K562 (cell line): ENCODE data around the gene DGKA. TPM values are rescaled to one million over a fixed set of nuclear protein-coding genes. Genes with fewer than 3 reads are reported as not detected.

ENCODE experiments used
- ATAC-seq: fragments of 200-7000 bp; cut with Tn5 transposase; 3 replicates; pipeline ENCODE4 v1.9.1; 2020; ENCODE audit warnings: moderate library complexity
- BruUV-seq: library from RNA; stranded (reverse); fragments of 400-500 nt; replicated peaks from 2 replicates; lab custom pipeline; 2021; lab: Mats Ljungman, UMichigan
- CTCF ChIA-PET: fragments of 300-600 bp; formaldehyde crosslinking; extraction: SDS; loops from one replicate; lab custom pipeline; 2021; ENCODE audit warnings: low intra/inter-chr PET ratio; lab: Yijun Ruan, JAX
- POLR2A ChIA-PET: fragments of 300-600, 350-650 bp; sonication (Branson Sonifier 250); formaldehyde crosslinking; extraction: SDS; loops from one replicate; lab custom pipeline; 2021; ENCODE audit warnings: antibody characterized with exemption, inconsistent platforms; lab: Yijun Ruan, JAX
- DNase-seq, 4 experiments: peaks; one replicate each; pipeline versions ENCODE4 v3.0.0 to v3.0.0-alpha.2; 2011 to 2018; ENCODE audit warnings: low spot score in 3 of 4, mixed read lengths in 3 of 4; ENCODE audit errors: extremely low read depth in 1 of 4
- FAIRE-seq: peaks from 2 replicates; lab custom pipeline; 2011; peaks lifted over from hg19 to GRCh38; lab: Jason Lieb, UNC
- H2AFZ ChIP-seq: 2 replicates; pipeline ENCODE4 v1.6.0; 2011; ENCODE audit warnings: low read depth, low read length, control low read depth, inconsistent platforms
- H3K27ac ChIP-seq: fragments of 200-600 bp; 3 replicates; pipeline ENCODE4 v1.8.0; 2011; ENCODE audit warnings: low read depth, mild to moderate bottlenecking, control low read depth, inconsistent platforms, low read length, moderate library complexity, mixed read lengths; ENCODE audit errors: extremely low read depth
- H3K27me3 ChIP-seq, 2 experiments: fragments of 300-600 bp in 1 of 2; 2 replicates in 1 of 2; 3 replicates in 1 of 2; pipeline versions ENCODE4 v1.6.0 to v1.8.0; 2011; ENCODE audit warnings: inconsistent platforms in 2 of 2, low read length in 2 of 2, mild to moderate bottlenecking in 1 of 2, mixed read lengths in 1 of 2, moderate library complexity in 1 of 2; ENCODE audit not compliant: control insufficient read depth in 2 of 2, insufficient read depth in 2 of 2
- H3K36me3 ChIP-seq: fragments of 300-600 bp; 3 replicates; pipeline ENCODE4 v1.8.0; 2011; ENCODE audit warnings: mild to moderate bottlenecking, low read length, inconsistent platforms; ENCODE audit not compliant: control insufficient read depth, insufficient read depth
- H3K4me1 ChIP-seq, 2 experiments: fragments of 200-600 bp in 1 of 2; replicated peaks in 1 of 2; 2 replicates in 1 of 2; 3 replicates in 1 of 2; pipeline versions ENCODE4 v1.5.1 to v1.8.0; 2011; ENCODE audit warnings: inconsistent platforms in 2 of 2, low read length in 2 of 2, mild to moderate bottlenecking in 1 of 2, mixed read lengths in 1 of 2, moderate library complexity in 1 of 2; ENCODE audit not compliant: control insufficient read depth in 2 of 2, insufficient read depth in 2 of 2
- H3K4me2 ChIP-seq: 2 replicates; pipeline ENCODE4 v1.6.1; 2011; ENCODE audit warnings: low read length, control low read depth, inconsistent platforms, mixed read lengths; ENCODE audit not compliant: insufficient read depth
- H3K4me3 ChIP-seq: fragments of 200-600 bp; sonication (generic), shearing (Covaris generic); 2 replicates; pipeline ENCODE4 v1.5.1; 2016; ENCODE audit warnings: control low read depth, inconsistent platforms
- H3K79me2 ChIP-seq: fragments of 200-600 bp; 3 replicates; pipeline ENCODE4 v1.8.0; 2011; ENCODE audit warnings: low read length, inconsistent platforms; ENCODE audit not compliant: control insufficient read depth, insufficient read depth
- H3K9ac ChIP-seq, 2 experiments: 2 replicates each; pipeline versions ENCODE4 v1.6.0 to v1.6.1; 2011; ENCODE audit warnings: low read depth in 2 of 2, low read length in 2 of 2, control low read depth in 1 of 2, inconsistent platforms in 1 of 2, mild to moderate bottlenecking in 1 of 2, mixed read lengths in 1 of 2; ENCODE audit not compliant: insufficient read depth in 1 of 2
- H3K9me1 ChIP-seq: one replicate; pipeline ENCODE4 v1.6.0; 2011; ENCODE audit warnings: inconsistent platforms, mild to moderate bottlenecking, low read length, moderate library complexity; ENCODE audit not compliant: control insufficient read depth, insufficient read depth
- H3K9me3 ChIP-seq: replicated peaks from 2 replicates; pipeline ENCODE4 v1.5.1; 2011; ENCODE audit warnings: low read depth, low read length, inconsistent platforms; ENCODE audit not compliant: control insufficient read depth, insufficient read depth
- H4K20me1 ChIP-seq: replicated peaks from 2 replicates; pipeline ENCODE4 v1.6.1; 2011; ENCODE audit warnings: low read length, inconsistent platforms, mixed read lengths; ENCODE audit not compliant: control insufficient read depth, insufficient read depth
- BMI1 ChIP-seq: fragments of 150-350 bp; IDR thresholded peaks from 2 replicates; pipeline ENCODE4 v1.6.1; 2014; ENCODE audit warnings: low read length
- EP400 ChIP-seq: fragments of 450-650 bp; IDR thresholded peaks from 2 replicates; pipeline ENCODE4 v1.6.1; 2017; ENCODE audit warnings: antibody characterized with exemption, mild to moderate bottlenecking, moderate library complexity
- HMG20B ChIP-seq: fragments of 250-450 bp; sonication (Bioruptor Pico); IDR thresholded peaks from 2 replicates; pipeline ENCODE4 v1.5.0; 2021; ENCODE audit warnings: mild to moderate bottlenecking
- MCM3 ChIP-seq: fragments of 450-650 bp; IDR thresholded peaks from 2 replicates; pipeline ENCODE4 v1.6.1; 2016
- MYC ChIP-seq, 2 experiments: fragments of 250-450 bp in 1 of 2; sonication (Bioruptor Pico) in 1 of 2; IDR thresholded peaks; 2 replicates each; pipeline versions ENCODE4 v1.5.1 to v1.6.1; 2012 to 2021; ENCODE audit warnings: low read depth in 2 of 2, borderline replicate concordance in 1 of 2, improper control_type of control experiment in 1 of 2, low read length in 1 of 2, mild to moderate bottlenecking in 1 of 2, moderate library complexity in 1 of 2
- RHOXF2B ChIP-seq: fragments of 250-450 bp; sonication (Bioruptor Pico); conservative IDR thresholded peaks from 2 replicates; pipeline ENCODE4 v1.5.1; 2021
- SAP30 ChIP-seq: fragments of 200-600 bp; sonication (generic); IDR thresholded peaks from 2 replicates; pipeline ENCODE4 v1.6.1; 2012; ENCODE audit warnings: borderline replicate concordance, low read depth, mild to moderate bottlenecking, moderate library complexity, low read length, control low read depth, inconsistent platforms; ENCODE audit not compliant: insufficient read depth, poor library complexity, severe bottlenecking
- SETDB1 ChIP-seq: IDR thresholded peaks from one replicate; pipeline ENCODE4 v1.6.1; 2012; ENCODE audit warnings: low read length, control low read depth, inconsistent platforms
- SMARCE1 ChIP-seq: fragments of 450-650 bp; IDR thresholded peaks from 2 replicates; pipeline ENCODE4 v1.7.1; 2016; ENCODE audit warnings: mild to moderate bottlenecking
- SP2 ChIP-seq: IDR thresholded peaks from 2 replicates; pipeline ENCODE4 v1.6.1; 2011; ENCODE audit warnings: mild to moderate bottlenecking, low read depth, low read length, moderate library complexity; ENCODE audit not compliant: poor library complexity, severe bottlenecking; ENCODE audit errors: extremely low read depth
- U2AF2 ChIP-seq: fragments of 200-400 bp; formaldehyde crosslinking; optimal IDR thresholded peaks from 2 replicates; pipeline ENCODE3; 2017; ENCODE audit warnings: low read depth, mild to moderate bottlenecking, low read length
- ZNF41 ChIP-seq: fragments of 250-450 bp; sonication (Bioruptor Pico); conservative IDR thresholded peaks from 2 replicates; pipeline ENCODE4 v1.4.0; 2020; ENCODE audit warnings: mild to moderate bottlenecking
- WGBS: fragments of 100-300 bp; shearing (Covaris generic); methylation state at CpG from one replicate; pipeline ENCODE4 v1.1.6; 2016; ENCODE audit warnings: low coverage, mixed read lengths; ENCODE audit not compliant: insufficient coverage; ENCODE audit errors: missing lambda C conversion rate; 5-methylcytosine and 5-hydroxymethylcytosine counted together
- in situ Hi-C: fragments of 300-500 bp; cut with MboI; formaldehyde crosslinking; loops from 4 replicates; pipeline ENCODE4 v1.15.0; 2018; ENCODE audit warnings: inconsistent platforms, mixed read lengths
- intact Hi-C: fragments of 100-400 bp; cut with micrococcal nuclease; formaldehyde crosslinking; loops from 2 replicates; pipeline ENCODE4 v1.14.2; 2022
- polyA plus RNA-seq, 8 experiments: library from polyadenylated mRNA; depleted of rRNA in 4 of 8; stranded (reverse) in 5 of 8; unstranded in 3 of 8; fragments of >200 nt; fragmentation: Nextera tagmentation in 2 of 8; fragmentation: Illumina TruSeq in 1 of 8; extraction: Ambion mirVana in 2 of 8; extraction: Trizol in 1 of 8; gene quantifications; 2 replicates each; pipeline versions ENCODE4 v1.2.1 to v1.2.3, GENCODE V29; 2011 to 2014; ENCODE audit warnings: inconsistent platforms in 1 of 8, missing spikeins in 1 of 8
- total RNA-seq, 7 experiments: library from RNA; depleted of rRNA in 6 of 7; stranded (reverse); fragments of >200 nt in 6 of 7; fragmentation: Illumina TruSeq in 2 of 7; extraction: Trizol in 2 of 7; gene quantifications; 2 replicates each; pipeline versions ENCODE4 v1.2.1 to v1.2.3, GENCODE V29; 2011 to 2021; ENCODE audit warnings: low replicate concordance in 1 of 7
- TF ChIP-seq, protein P1 (sequence below), 2 experiments: fragments of 450-650 bp; IDR thresholded peaks; 2 replicates each; pipeline ENCODE4 v1.6.1; 2018; ENCODE audit warnings: mild to moderate bottlenecking in 2 of 2, low read depth in 1 of 2; ENCODE audit not compliant: partially characterized antibody in 2 of 2
- TF ChIP-seq, protein P2 (sequence below): sonication (generic); formaldehyde crosslinking; IDR thresholded peaks from 2 replicates; pipeline ENCODE4 v1.9.0; 2022; ENCODE audit warnings: mild to moderate bottlenecking, missing genetic modification reagents
- TF ChIP-seq, protein P3 (sequence below): fragments of 450-650 bp; formaldehyde crosslinking; IDR thresholded peaks from 2 replicates; pipeline ENCODE4 v1.4.0; 2022; ENCODE audit warnings: mild to moderate bottlenecking, moderate library complexity

The DGKA gene
- total and polyA plus RNA-seq, 9 of the 15 experiments (the other 6 are each of a cell fraction or from before 2014, with no cell fraction given): 3.4 to 12.4 (median 6.2) TPM

DNA sequence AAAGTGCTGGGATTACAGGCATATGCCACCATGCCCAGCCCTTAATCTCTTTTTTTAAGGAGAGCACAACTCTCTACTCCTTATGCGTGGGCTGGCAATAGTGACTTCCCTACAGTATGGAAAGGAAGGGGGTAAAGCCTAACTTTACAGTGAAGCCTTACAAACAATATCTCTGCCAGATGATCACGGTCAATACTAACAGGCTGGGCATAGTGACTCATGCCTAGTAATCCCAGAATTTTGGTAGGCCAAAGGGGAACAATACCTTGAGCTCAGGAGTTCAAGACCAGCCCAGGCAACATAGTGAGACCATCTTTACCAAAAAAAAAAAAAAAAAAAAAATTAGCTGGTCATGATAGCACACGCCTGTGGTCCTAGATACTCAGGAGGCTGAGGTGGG lies 8.8 kb upstream of the DGKA start:
- intact Hi-C loops: no loop called here

More for the DNA sequence above, 8.8 kb upstream of the DGKA start:
- no peak for TF ChIP-seq MYC (IDR thresholded peaks at IDR 0.05; ENCODE audit: low read depth, low read length)
- no peak for TF ChIP-seq MYC (CRISPR knock-in tag; IDR thresholded peaks at IDR 0.05; ENCODE audit: borderline replicate concordance, low read depth)
- TF ChIP-seq ZNF41: no peak
- TF ChIP-seq, protein P1, sequence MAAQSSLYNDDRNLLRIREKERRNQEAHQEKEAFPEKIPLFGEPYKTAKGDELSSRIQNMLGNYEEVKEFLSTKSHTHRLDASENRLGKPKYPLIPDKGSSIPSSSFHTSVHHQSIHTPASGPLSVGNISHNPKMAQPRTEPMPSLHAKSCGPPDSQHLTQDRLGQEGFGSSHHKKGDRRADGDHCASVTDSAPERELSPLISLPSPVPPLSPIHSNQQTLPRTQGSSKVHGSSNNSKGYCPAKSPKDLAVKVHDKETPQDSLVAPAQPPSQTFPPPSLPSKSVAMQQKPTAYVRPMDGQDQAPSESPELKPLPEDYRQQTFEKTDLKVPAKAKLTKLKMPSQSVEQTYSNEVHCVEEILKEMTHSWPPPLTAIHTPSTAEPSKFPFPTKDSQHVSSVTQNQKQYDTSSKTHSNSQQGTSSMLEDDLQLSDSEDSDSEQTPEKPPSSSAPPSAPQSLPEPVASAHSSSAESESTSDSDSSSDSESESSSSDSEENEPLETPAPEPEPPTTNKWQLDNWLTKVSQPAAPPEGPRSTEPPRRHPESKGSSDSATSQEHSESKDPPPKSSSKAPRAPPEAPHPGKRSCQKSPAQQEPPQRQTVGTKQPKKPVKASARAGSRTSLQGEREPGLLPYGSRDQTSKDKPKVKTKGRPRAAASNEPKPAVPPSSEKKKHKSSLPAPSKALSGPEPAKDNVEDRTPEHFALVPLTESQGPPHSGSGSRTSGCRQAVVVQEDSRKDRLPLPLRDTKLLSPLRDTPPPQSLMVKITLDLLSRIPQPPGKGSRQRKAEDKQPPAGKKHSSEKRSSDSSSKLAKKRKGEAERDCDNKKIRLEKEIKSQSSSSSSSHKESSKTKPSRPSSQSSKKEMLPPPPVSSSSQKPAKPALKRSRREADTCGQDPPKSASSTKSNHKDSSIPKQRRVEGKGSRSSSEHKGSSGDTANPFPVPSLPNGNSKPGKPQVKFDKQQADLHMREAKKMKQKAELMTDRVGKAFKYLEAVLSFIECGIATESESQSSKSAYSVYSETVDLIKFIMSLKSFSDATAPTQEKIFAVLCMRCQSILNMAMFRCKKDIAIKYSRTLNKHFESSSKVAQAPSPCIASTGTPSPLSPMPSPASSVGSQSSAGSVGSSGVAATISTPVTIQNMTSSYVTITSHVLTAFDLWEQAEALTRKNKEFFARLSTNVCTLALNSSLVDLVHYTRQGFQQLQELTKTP (IDR thresholded peaks at IDR 0.05; ENCODE audit: low read depth in 1 of 2, partially characterized antibody in 2 of 2): no peak
- no peak for TF ChIP-seq SETDB1
- no peak for TF ChIP-seq BMI1
- TF ChIP-seq, protein P2, sequence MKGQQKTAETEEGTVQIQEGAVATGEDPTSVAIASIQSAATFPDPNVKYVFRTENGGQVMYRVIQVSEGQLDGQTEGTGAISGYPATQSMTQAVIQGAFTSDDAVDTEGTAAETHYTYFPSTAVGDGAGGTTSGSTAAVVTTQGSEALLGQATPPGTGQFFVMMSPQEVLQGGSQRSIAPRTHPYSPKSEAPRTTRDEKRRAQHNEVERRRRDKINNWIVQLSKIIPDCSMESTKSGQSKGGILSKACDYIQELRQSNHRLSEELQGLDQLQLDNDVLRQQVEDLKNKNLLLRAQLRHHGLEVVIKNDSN (CRISPR knock-in tag): no peak
- no peak for TF ChIP-seq HMG20B (CRISPR knock-in tag)
- TF ChIP-seq MCM3: no peak
- TF ChIP-seq SMARCE1: no peak
- no peak for TF ChIP-seq SAP30
- no peak for TF ChIP-seq EP400
- no peak for TF ChIP-seq RHOXF2B (CRISPR knock-in tag)
- TF ChIP-seq SP2: no peak
- no peak for TF ChIP-seq U2AF2
- TF ChIP-seq, protein P3, sequence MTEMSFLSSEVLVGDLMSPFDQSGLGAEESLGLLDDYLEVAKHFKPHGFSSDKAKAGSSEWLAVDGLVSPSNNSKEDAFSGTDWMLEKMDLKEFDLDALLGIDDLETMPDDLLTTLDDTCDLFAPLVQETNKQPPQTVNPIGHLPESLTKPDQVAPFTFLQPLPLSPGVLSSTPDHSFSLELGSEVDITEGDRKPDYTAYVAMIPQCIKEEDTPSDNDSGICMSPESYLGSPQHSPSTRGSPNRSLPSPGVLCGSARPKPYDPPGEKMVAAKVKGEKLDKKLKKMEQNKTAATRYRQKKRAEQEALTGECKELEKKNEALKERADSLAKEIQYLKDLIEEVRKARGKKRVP: no peak
- Histone ChIP-seq H4K20me1 (no peaks in the 10 kb centered on the region), H3K4me2 (no peak overlapping the region), H3K4me1 (peaks cover 0 to 6% of the 10 kb centered on the region in 2 experiments; a peak in 2 of 5 replicates), H3K4me3 (no peak overlapping the region), H3K36me3 (peaks cover 47% of the 10 kb centered on the region), H3K27me3 (no peaks in the 10 kb centered on the region), H3K9ac (no peak overlapping the region; a peak in 1 of 4 replicates), H3K9me3 (no peaks in the 10 kb centered on the region), H3K79me2 (peaks cover 84% of the 10 kb centered on the region), H3K27ac (no peak overlapping the region), H2AFZ (no peak overlapping the region), H3K9me1 (no peaks in the 10 kb centered on the region)
- no TSS peak for BruUV-seq
- POLR2A ChIA-PET: interaction anchor here (1.3 kb wide), 1 partner anchor 74 kb away, joined by 3 read pairs; no protein-coding TSS in a partner anchor
- FAIRE-seq (no peak), DNase-seq (no peak), ATAC-seq (no peak)
- CTCF ChIA-PET: no interaction called here
- 90% methylated on average over 3 of the region's 3 CpGs for WGBS
- in situ Hi-C loops: no loop called here
